ENCODE measurements around the gene CEP164.
"Not testable (repeated sequence)": the region's sequence is repeated elsewhere in the genome, so short reads cannot be mapped to it uniquely, and the experiment has no call there.

Gene CEP164

DNA sequence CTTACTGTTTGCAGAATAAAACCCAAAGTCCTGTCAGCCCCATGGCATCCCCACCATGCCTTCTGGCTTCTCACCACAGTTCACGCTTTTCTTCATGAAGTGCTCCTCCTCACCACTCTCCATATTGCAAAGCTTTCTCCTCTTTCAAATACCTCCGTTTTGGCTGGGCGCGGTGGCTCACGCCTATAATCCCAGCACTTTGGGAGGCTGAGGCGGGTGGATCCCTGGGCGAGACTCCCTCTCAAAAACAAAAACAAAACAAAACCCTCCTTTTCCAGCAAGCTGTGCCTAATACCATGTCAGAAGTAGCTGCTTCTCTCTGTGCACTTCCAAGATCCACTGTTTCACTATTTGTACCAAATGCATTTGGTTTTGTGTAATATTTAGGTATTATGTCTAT, 18.3 kb upstream of the CEP164 start:
- DNase-seq: no peak

DNA sequence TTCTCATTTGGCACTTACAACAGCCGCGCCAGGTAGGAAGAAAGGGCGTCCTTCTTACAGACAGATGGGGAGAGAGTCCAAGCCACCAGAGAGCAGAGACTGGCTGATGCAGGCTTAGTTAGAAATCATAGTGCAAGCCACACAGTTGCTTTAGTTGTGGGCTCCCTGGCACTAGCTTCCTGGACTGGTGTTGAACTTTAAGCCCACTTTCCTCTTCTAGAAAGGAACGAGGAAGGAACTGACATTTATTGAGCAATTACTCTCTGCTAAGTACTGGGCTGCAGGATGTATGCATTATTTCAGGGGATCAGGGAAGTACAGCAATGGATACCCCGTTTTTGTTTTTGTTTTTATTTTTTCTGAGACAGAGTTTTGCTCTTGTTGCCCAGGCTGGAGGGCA, 14.6 kb upstream of the CEP164 start:
- no peak for DNase-seq

DNA sequence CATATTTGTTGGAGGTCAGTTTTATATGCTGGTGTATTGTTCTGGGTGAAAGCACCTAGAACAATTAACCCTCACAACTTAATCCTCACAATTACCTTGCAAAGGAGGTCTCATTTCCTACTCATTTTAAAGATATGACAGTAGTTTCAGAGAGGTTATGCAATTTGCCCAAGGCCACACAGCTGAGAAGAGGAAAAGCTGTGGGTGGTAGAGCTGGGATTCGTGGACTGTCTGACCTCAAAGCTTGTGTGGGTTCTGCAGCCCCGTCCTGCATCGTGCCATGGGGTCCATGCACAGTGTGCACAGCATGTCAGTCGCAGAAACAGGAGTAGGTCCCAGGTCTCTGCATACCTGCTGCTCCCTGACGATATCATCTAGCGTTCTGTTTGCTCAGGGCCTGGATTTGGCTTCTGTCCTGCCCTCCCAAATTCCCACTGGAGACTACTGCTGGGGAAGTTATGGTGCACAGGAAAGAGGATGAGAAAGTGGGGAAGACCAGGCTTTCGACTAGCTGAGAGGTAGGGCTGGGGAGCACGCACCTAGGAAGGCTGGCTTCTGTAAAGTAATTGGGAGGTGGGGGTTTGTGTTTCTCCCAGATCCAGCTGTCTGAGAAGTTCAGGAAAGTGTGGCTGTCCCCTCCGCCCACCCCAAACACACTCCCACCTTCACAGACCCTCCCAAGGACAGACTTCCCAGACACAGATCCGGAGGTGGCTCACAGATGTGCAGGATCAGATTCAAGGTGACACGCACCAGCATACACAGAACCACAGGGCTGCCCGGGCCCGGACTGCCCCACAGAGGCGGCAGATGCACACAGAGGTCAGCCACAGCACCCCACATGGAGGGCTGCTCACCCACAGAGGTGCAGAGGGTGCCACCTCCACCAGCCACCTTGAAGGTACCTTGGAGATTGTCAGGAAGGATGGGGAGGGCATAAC, 13.6 kb upstream of the CEP164 start:
- no peak for DNase-seq

DNA sequence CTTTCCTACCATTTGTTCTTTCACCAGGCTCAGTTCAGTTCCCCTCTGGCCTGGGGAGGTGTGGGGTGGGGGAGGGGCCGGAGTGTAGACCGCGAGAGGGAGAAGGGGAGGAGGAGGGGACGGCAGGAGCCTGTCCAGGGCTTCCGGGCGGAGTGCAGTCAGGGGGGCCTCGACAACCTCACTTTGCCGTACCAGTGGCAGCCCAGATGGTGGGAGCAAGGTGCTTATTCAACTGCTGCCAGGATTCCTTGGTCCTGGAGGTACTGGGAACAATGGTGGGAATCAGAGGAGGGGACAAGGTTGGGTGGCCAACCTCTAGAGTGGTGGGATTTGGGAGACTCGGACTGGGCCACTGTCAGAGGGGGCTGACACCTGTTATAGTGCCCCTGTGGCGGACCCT, 12.8 kb upstream of the CEP164 start:
- DNase-seq: no peak

DNA sequence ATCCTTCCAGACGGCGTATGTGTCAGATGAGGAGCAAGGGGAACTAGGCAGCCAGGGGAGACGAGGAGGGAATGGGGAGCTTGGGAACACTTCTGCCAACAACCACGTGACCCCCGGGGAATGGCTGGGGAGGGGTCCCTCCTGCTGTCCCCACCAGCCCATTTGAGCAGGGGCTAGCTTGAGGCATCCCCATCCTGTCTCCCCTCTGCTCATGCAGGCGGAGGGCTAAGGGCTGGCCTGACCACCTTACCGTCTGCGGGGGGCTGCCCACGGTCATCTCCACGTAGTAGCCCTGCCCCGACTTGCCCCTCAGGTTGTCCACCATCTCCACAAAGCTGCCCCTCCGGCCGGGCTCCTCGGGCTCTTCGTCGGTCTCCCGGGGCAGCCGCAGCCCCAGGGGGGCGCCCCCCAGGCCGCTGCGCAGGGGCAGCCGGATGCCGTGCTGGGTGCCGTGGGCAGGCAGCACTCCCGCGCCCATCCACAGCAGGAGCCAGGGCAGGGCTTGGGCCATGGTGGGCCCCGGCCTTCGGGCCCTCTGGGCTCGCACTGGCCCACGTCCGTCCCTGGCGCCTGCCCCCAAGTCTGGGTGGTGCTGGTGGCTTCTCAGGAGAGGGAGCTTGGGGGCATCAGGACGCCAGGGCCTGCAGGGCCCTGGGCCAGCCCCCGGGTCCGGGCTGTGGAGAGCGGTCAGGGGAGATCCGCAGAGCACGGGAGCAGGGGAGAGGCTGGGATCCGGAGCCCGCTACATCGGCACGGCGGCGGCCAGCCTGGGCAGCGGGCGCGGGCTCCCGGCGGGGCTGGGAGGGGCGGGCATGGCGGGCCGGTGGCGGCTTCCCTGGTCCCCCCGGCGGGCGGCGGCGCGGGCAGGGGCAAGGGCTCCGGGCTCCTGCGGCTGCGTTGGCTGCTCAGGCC, 12.1 kb upstream of the CEP164 start:
- peak; percentile 39 for DNase-seq

DNA sequence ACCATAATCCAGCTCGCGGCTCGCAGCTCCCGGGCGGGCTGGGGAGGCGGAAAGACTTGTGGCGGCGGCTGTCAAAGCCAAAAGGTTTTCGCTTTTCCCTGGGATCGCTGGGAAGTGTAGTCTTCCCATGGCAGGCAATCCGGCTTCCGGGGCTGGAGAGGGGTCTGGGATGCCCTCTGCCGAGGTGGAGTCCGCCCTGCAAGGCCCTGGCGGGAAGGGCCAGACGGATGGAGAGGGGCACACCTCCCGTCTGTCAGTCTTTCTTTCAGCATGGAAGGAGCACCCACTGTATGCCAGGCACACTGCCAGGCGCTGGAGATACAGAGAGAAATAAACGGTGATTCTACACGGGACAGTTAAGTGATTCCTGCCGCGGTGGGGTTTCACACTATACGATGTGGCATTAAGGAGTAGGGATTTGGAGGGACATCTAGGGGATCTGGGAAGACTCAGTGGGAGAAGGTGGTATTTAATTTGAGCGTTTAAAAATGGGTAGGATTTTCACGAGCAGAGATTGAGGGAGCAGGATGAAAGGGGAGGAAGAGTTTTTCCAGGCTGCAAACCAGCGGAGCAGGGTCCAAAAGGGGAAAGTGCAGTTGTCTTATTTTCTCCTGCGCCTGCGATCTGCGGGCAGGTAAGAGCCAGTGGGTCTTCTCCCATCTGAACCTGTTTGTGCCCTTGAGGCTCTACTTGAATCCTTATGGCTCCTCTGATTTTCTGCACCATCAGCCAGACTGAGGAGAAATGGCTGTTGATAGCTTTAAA, 11.3 kb upstream of the CEP164 start, which contains the start of gene BACE1:
BACE1 (minus strand) TSS at position 60 of the 765 bp plus-strand sequence. CDS start 461 bp downstream, outside the sequence.
- no peak for DNase-seq

DNA sequence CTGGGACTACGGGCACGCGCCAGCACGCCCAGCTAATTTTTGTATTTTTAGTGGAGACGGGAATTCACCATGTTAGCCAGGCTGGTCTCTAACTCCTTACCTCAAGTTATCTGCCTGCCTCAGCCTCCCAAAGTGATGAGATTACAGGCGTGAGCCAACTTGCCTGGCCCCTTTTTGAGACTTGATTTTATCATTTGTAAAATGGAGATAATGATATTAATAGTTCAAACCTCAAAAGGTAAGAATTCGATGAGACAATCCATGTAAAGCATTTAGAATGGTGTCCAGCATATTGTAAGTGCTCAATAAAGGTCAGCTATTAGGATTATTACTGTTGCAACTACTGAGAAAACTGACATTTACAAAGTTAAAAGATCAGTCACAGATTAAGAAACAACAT, 8.9 kb upstream of the CEP164 start:
- DNase-seq: no peak

DNA sequence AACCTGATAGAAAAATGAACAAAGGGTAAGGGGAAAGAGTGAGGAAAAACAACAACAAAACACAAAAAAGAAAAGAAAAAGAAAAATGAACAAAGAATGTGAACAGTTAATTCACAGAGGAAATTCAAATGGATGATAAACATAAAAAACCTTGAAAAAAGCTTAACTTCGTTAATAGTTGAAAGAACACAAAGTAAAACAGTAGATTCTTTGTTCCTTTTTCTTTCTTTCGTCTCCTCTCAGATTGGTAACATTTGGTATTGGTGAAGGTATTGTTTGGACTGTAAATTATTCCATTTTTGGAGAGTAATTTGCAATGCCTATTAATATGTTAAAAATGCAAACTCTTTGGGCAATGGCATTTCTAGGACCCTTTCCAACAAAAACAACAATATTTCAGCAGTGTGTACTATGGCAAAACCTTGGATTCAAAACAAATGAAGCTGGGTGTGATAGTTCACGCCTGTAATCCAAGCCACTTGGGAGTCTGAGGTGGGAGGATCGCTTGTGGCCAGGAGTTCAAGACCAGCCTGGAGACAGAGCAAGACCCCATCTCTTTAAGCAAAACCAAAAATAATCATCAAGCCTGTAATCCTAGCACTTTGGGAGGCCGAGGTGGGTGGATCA, 8.3 kb upstream of the CEP164 start:
- DNase-seq: no peak

DNA sequence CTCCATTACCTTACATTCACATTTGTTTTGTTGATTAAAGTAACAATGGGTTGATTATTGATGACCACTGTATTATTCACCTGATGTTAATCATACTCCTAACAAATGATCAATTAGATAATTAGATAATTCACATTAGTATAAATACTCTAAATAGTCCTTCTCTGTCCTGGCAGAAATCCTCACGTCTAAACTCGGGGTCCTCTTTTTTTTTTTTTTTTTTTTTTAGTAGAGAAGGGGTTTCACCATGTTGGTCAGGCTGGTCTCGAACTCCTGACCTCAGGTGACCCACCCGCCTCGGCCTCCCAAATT, 443 bp upstream of the CEP164 start:
- DNase-seq: not testable (repeated sequence)

DNA sequence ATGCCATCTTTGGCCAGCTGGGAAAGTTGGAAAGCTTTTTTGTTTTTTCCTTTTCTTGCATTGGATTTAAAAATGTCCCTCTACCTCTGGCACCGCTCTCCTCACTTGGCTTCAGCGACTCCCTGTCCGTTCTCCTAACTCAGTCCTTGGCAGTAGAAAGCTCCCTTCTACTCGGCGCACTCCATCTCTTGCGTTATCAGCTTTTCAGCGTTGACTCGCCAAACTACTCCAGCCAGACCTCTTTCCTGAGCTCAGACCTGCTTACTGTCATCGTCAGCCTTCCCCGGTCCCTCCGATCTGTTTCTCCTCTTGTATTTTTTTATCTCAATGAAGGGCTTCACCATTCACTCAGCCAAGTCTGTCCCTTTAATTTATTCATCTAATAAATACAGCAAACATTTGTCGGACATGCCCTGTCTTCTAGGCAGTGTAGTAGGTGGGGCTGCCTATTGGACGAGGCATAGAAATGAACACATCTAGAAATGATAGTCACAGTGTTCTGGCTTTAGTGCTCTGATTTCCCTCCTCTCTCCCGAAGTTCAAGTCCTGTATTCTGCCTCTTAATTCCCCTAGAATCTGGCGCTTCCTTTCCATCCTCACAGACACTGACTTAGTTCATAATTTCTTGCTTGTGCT, 839 bp downstream of the CEP164 start:
- DNase-seq: no peak

DNA sequence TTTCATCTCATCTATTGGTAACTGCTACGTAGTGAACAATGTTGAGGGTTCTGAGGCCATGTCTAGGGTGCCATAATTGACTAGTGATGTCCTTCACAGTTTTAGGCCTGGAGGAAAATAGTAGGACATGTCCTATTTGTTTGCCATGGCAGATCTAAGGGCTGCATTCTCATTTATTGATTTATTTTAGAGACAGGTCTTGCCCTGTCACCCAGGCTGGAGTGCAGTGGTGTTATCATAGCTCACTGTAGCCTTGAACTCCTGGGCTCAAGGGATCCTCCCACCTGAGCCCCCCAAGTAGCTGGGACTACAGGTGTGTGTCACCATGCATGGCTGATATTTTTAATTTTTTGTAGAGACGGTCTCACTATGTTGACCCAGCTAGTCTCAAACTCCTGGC, 5.2 kb downstream of the CEP164 start:
- no peak for DNase-seq

DNA sequence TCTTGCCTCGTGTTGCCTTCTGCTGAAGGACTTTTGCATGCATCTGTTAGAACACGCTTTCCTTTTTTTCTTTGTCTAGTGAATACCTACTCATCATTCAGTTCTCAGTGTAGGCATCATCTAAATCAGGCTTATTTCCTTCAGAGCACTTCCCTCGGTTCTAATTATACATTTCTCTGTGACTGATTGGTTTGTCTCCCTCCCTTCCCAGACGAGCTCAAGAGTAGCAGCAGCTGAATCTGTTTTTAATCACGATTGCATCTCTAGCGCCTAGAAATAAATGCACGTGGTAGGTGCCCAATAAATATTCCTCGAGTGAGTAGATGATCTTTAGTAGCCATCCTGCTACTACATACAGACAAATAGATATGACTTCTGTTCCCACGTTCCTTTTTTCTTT, 6.3 kb downstream of the CEP164 start:
- DNase-seq: no peak

DNA sequence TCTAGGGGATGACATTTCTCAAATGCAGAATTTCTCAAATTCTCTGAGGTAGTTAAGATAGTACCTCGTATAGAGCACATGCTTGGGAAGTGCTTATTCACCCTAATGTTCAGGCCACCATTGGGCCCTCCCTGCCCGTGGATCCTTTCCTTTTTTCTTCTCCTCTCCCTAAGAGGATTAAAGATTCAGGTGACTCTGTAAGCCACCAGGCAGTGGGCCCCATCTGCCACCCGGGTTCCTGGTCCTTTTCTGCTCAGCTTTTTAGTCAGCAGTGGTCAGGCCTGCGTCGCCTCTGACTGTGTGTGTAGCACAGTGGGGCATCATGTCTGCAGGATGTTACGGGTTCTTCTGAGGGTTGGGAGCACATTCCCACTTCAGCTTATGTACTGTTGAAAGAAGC, 7.2 kb downstream of the CEP164 start:
- no peak for DNase-seq

DNA sequence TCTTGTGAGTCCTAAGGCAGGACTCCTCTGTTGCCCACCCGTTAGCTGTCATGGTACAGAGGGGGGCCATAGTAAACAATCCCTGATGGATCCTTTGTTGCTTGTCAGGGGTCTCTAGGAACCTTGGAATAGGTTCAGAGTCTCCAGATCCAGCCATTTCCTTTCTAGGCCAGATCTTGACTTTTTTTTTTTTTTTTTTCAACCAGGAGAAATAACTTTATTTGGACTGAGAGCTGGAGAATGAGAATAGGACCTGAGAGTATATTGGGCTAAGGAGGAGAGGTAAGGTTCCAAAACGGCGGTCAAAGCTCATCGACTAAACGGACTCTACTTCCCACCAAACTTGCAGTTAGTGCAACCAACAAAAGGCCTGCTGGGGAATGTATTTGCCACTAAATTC, 7.7 kb downstream of the CEP164 start:
- DNase-seq: no peak

DNA sequence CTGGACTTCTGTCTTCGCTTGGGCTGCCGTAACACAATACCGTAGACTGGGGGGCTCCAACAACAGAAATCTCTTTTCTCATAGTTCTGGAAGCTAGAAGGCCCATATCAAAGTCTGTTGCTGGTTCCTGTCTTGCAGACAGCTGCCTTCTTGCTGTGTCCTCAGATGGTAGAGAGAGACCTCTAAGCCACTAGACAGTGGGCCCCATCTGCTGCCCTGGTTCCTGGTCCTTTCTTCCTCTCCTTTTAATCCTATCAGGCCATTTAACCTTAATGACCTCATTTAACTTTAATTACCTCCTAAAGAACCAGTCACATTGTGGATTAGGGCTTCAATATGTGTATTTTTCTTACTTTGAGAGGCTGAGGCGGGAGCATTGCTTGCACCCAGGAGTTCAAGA, 9.4 kb downstream of the CEP164 start:
- DNase-seq: no peak

DNA sequence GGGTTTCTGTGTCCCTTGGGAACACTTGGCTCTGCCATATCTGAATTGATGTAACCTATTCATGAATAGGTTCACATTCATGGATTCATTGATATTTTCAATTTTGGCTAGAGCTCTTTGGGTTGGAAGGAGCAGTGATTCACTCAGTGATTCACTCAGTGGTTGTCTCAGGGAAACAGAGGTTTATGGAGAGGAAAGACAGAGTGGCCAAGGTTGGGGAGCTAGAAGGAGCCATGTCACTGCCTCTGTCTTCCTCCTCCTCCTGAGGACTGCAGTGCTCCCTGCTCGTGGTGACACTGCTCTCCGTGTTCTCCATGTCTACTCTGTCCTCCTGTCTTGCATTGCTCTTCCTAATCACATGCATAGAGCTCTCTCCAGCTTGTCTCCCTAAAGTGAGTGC, 17.4 kb downstream of the CEP164 start:
- no peak for DNase-seq

DNA sequence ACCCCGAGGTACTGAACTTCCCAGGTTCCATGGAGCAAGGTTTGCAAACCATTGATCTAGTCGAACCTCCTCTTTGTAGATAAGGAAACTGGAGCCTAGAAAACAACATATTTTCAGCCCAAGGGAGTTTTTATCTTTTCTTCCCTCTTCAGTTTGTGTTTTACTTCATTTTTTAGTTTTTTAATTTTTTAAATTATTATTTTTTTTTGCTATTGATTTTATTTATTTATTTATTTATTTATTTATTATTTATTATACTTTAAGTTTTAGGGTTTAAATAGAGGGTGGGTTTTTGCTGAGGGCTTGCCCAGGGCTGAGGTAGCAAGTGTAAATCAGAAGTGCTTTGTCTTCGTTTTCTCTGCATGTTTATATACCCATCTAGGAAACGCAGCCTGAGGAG, 26.9 kb downstream of the CEP164 start:
- DNase-seq: no peak

DNA sequence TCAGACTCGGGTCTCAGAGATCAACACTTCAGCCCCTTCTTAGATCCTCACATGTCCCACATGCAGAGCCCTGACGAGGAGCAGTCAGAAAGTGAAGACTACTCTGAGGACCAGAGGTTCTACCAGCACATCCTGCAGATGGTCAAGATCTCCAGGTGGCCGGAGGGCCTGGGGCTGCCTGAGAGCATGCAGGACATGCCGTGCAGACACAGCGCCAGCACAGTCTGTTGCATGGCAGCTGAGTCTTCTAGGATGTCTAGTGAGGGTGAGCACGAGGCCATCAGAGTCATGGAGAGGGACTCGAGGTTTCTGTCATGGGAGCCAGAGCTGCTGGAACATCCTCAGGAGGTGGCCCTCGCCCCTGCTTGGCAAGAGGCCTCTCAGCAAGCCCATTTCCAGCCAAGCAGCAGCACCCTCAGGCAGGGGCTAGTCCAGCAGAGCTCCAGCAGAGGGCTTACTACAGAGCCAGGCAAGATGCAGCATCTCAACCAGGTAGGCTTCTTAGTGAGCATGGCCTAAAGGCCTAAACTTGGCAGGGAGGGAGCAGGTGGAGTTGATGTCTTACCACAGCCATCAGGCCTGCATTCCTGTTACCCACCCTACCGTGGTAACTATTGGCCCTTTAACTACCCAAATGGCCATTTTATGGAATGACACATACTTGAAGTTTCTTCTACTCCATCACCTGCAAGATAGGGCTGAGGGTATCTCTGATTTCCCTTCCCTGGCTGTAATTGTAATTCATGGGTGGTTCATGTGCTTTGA, 28.7 kb downstream of the CEP164 start:
- no peak for DNase-seq

DNA sequence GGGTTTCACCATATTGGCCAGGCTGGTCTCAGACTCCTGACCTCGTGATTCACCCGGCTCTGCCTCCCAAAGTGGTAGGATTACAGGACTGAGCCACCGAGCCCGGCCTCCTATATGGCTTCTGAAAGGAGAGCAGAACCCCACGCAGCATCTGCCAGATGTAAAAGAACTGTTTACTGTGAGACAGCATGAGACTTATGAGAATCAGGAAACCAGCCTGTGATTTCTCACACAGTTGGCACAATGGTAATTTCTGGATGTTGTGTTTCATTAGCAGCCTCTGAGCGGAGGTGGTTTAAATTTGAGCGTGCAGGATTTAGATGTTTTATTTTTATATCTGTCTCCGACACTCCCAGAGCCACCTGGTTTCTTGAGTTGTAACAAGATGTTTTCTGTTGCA, 33.8 kb downstream of the CEP164 start:
- no peak for DNase-seq

DNA sequence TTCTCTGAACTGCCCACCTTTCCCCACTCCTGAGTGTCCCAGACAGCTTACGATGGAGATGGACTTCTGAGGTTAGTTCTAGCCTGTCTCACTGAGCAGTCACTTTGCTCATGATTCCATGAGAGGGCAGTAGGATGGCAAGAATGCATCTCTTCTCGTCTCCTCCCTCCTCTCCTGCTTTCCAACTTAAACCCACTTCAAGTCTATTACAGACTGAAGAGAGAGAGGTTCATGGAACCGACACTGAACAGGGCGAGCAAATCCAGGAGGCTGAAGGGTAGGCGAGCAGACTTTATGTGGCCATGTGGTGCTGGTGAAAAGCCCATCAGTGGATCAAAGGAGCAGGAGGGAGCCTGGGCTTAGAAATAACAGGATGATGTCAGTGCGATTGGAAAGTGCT, 38.6 kb downstream of the CEP164 start:
- no peak for DNase-seq

DNA sequence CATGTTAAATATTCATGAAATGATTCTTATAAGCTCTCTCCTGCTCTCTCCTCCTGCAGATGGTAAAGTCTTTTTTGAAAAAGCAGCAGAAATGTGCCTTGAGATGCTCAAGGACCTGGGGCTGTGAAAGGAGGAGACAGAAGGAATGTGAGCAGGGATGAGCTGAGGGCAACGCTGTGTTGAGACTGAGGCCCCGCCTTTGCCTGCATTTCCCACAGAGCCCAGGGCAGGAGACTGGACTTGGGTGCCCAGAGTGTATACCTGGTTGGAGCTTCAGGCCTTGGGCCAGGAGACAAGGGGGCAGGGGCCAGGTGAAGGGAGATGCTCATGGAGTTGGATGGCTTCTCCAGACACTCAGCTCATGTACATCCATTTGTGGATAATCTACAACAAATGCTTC, 39.2 kb downstream of the CEP164 start:
- no peak for DNase-seq

All from activated T-cell treated with anti-CD3 and anti-CD28 coated beads, Interleukin-2, amount 50 U/mL, for 1 hour (primary cell).